Activated effector memory CD4-positive, alpha-beta T cell treated with Interleukin-2 at 50 U/mL for 16 hours (primary cell): ENCODE measurements around the gene ST6GALNAC3.

Source experiments
- DNase-seq: peaks from one replicate; pipeline ENCODE4 v3.0.0-alpha.2; 2020

Gene ST6GALNAC3

GRCh38 chr1:76543495-76543894 lies 468.9 kb downstream of the ST6GALNAC3 start:
- DNase-seq, result no peak

DNA sequence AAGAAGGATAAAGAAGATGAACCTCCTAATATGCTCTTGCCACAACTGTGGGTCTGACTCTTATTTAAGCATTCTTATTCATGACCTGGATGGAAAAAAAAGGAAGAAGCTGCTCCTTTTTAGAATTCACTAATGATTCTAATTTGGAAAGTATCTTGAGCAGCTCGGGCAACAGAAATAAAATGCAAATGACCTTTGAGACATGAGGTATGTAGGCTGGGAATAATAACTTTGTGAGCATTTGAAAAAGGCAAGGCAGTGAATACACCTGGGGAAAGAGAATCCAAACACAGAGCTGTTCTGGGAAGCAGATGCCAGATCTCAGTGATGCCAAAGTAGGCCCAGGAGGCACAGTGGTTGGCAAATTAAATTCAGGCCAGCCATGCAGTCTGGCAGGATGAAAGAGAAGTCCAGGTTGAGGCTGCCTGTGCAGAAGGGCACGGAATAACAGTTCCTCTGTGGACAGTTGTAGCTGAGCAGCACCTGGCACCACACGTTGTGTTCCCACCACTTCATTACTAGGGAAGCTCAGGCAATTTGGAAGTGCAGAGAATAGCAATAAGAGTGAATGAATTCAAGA lies 471.9 kb downstream of the ST6GALNAC3 start:
- DNase-seq, result no peak

- no peak for DNase-seq
Observed at GRCh38 chr1:76547916-76548315, 473.4 kb downstream of the ST6GALNAC3 start.

DNA sequence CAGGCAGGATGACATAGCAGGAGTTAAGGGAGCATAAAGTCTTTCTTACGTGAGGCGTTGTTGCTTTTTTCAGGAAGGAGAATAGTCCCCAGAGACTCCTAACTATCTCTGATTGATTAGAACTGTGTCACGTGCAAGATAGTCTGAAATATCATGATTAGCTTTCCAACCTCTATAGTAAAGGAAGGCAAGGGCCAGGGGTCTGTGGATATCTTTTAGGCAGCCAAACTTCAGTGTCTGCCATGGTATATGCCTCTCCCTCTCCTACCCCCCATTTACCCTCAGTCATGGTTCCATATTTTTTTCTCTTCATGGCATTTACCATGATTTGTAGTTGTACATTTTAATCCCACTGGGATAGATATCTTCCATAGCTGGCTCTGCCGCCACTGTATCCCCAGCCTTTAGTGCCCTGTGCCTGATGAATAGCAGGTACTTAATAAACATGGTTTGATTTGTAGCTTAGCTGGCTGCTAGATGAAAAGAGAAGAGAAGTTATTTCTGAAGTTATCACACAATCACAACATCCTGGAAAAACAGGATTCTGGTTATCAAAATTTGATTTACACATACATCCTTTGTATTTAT lies 474.1 kb downstream of the ST6GALNAC3 start:
- DNase-seq, result no peak

GRCh38 chr1:76554283-76554682 lies 479.7 kb downstream of the ST6GALNAC3 start:
- no peak for DNase-seq

DNA sequence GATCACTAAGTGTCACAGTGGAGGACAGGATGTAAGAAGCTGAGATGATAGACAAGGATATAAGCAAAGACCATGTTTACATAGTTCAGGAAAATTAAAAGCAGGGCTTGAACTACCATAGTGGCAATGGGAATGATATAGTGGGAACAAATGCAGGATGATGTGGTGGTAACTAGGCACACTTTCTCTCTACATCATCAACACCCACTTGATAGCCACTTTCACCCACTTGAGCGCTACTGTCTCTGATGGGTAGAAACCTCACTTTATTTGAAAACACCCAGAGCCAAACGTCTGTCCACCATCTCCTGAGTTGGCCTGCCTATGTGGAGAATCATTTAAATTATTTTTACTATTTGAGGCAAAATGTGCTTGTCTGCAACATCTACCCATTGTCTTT lies 487.7 kb downstream of the ST6GALNAC3 start:
- no peak for DNase-seq

DNA sequence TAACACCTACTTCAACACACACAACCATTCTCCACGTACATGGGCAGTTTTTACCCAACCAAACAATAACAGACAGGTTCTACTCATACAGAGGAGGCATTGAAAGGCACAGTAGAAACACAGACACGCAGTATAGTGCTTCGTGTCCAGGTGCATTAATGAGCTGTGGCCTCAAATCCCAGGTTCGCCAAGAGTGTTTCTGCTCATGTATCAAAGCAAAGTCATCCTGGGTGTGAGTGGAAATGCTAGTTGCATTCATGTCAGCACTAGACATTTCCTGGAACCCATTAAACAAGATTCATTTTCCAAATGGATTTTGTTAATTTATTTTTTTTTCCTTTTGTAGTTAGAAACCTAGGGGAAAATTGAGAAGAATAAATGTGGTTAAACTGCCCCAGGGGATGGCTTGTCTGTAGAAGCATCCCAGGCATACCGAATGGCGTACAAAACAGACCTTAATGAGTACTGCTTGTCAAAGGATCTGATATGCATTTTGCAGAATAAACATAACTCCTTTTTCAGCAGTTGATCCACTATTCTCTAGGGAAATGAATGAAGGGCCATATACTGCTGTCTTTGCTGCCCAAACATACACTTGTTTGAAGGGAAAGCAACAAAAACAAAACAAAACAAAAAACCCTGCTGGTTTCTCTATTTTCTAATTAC lies 494.2 kb downstream of the ST6GALNAC3 start:
- DNase-seq, result no peak

- no peak for DNase-seq
Observed at GRCh38 chr1:76571248-76571647, 496.7 kb downstream of the ST6GALNAC3 start.

DNA sequence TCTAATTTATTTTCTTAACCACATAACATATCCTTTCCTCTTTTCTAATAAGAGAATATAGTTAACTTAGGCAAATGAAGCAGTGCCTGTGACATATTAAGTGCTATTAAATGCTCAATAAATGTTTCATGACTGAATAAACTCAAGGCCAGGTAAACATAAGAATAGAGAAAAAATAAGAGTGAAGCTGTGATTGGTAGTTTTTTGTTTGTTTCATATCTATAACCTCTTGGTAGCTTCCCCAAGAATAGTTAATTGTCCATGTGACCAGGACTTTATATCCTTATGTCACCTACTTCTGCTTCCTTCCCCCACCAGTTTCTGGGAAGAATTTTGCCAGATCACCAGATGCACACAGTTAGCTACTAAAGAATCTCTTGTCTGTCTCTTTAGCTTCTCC lies 497.7 kb downstream of the ST6GALNAC3 start:
- DNase-seq, result no peak

DNA sequence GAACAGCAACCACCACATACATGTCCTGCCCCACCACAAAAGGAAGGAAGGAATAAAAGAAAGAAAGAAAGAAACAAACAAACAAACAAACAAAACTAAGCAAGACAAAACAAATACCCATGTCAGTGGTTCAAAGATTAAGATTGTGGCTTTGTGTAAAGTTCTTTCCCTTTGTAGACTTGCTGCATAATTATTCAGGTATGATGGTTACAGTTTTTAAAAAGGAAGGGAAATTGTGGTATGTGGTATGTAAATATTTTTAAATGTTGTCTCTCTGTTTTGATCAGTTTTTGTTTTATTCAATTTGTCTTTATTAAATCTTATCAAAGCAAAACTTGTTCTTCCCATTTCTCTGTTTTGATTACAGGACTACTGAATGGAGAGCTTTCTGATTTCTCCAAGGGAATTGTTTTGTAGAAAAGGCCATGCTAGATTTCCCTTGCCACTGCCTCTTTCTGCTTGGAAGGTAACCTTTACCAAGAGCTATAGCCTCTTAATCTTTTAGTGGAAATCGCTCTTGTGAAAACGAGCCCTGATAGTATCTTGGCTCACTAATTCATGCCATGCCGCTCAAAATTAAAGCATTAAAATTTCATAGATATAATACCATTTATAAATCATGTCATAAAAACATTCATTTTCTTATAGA lies 502.5 kb downstream of the ST6GALNAC3 start:
- DNase-seq, result no peak

- DNase-seq, result no peak
Observed at GRCh38 chr1:76577525-76578185, 503.1 kb downstream of the ST6GALNAC3 start.

GRCh38 chr1:76580206-76580605 lies 505.7 kb downstream of the ST6GALNAC3 start:
- DNase-seq, result no peak

DNA sequence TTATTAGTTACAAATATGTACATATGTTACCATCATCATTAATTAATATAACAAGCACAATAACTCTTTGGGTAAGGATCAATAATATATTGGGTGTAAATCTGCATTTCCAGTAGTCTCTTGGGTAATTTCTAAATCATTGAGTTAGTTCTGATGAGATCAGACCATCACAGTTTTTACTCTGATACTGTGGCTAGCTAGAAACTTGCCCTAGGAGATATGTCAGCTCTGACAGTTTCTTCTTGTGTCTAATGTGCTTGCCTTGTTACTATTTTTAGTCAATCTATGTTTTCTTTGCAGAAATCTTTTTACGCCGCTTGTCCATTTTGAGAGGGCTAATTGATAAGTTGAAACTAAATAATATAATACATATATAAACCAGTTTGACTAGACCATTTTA lies 507.2 kb downstream of the ST6GALNAC3 start:
- no peak for DNase-seq

GRCh38 chr1:76583235-76583868 lies 508.8 kb downstream of the ST6GALNAC3 start:
- DNase-seq, result no peak

DNA sequence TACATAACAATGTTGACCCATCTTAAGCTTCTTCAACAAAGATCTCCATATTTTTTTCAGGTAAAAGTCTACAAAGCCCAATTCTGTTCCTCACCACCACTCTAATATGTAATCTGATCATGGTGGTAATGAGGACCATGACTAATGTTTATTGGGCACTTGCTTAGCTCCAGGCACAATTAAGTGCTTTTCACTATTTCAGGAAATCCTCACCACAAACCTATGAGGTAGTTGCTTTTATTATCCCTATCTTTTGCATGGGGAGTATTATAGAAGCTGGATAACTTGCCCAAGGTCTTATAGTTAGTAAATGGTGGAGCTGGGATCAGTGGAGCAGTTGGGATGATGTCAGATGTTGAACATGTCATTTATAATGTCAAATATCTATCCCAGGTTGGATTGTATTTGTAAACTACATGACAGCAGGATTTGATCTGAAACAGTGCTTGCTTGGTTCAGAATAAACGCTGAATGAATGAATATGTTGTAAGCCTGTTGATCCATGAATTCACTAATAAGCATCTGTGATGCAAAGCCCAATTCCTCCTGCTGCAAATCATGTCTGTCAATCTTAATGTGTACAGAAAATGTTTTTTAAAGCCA lies 509.4 kb downstream of the ST6GALNAC3 start:
- DNase-seq, result no peak

DNA sequence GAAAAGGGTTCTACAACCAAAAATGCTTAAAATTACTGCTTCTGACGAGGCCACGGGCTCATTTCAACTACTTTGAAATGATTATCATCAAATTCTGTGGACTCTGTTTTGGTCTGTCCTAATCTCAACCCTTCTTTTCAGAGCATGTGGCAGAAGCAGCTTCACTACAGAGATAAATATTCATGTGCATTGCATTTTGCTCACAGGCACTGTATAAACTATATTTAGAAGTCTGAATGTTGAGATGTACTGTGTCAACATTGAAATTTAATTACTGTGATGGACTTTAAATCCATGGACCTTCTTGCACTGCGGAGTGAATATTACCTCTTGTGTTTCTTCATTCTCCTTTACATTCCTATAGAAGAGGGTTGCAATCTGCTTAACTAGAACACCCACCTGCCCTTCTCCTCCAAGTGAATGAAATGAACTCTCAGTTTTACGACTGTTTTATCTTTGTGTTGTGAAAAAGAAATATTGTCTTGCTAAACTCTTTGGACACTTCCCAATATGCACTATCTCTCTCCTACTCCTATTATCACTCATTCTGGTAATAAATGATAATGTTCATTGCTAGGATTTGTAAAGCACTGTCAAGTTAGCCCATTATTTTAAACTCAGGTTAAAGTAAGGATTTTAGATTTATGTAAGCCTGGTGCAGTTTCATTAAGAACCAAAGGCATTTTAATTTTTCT lies 511.6 kb downstream of the ST6GALNAC3 start:
- no peak for DNase-seq

DNA sequence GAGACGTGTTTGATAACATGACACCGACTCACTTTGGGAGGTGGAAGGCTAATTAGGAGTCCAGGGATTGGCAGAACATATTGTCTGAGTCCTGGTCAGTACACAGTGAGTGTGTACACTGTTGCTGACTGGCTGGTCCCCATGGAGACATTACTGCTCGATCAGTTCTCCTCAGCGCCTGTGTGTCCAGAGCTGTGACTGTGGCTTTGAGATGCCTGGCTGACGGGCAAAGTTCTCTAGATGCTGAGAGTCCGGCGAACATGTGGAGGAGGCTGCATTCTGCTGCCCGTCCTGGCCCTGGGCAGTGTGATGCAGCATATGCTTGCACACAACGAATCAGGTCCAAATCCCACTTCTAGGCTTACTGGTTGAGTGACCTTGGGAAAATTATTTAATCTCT lies 512.7 kb downstream of the ST6GALNAC3 start:
- DNase-seq, result no peak

- no peak for DNase-seq
Observed at GRCh38 chr1:76591461-76591860, 516.9 kb downstream of the ST6GALNAC3 start.

DNA sequence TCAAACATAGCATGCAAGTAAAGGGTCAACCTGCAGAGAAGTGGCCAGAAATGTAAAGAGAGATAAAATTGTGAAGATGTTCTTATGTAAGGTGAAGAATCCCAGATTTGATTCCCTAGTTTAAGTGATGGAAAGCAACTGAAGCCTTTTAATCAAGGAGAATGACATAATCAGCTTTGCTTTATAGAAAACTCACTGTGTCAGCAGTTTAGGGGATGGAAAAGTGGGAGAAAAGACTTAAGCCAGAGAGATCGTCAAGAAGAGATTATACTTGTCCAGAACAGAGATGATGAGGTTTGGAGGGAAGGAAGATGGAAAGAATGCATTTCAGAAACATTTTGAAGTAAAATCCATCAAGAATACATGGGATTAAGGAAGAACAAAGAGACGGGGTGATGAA lies 517.4 kb downstream of the ST6GALNAC3 start:
- DNase-seq, result no peak

- no peak for DNase-seq
Observed at GRCh38 chr1:76593141-76593540, 518.6 kb downstream of the ST6GALNAC3 start.

DNA sequence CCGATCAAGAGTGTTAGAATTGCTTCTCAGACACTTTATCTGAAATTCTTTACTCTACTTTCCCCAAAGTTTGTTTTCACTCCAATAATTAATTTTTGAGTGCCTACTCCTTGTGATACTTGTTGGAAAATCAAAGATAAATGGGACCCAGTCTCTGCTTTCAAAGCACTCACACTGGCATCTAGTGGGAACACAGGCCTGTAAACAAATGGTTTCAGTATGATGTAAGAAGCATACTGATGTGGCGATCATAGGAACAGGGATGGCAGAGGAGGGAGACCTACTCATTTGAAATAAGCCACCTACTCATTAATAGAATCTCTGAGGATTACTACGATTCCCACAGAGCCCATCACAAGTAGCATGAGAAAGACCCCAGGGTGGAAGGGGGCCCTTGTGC lies 519.1 kb downstream of the ST6GALNAC3 start:
- DNase-seq, result no peak

GRCh38 chr1:76595024-76595423 lies 520.5 kb downstream of the ST6GALNAC3 start:
- no peak for DNase-seq
